DMS114 treated with DMSO at 0.1 percent for 48 hours (cell line): Measurements from ENCODE around the gene FAM13A.
"Not testable (repeated sequence)": the region's sequence is repeated elsewhere in the genome, so short reads cannot be mapped to it uniquely, and the experiment has no call there.

ENCODE experiments used
- DNase-seq: peaks from one replicate; lab custom pipeline; 2025; ENCODE audit not compliant: unreplicated experiment; lab: John Stamatoyannopoulos, UW

The FAM13A gene

DNA sequence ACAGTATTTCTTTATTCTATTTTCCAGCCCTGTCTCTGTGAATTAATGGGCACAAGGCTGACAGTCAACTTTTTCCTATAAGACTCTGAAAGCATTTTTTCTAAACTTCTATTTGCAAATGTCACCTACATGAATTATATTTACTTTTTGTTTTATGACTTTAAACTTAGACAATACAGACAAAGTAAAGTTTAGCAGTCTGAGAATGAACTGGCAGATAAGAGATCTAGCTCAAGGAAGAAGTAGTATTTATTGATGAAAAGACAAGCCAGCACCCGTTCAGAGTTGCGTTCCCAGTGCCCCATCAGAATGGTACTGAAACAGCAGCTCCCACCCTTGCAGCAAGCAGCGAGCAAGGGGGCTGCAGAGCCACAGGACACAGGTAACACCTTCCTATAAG, 148.5 kb downstream of the FAM13A start:
- no peak for DNase-seq

- no peak for DNase-seq
Measured at GRCh38 chr4:88908003-88908402, 149.0 kb downstream of the FAM13A start.

- DNase-seq: no peak
Measured at GRCh38 chr4:88907478-88907877, 149.5 kb downstream of the FAM13A start.

GRCh38 chr4:88904240-88904639, 152.7 kb downstream of the FAM13A start:
- DNase-seq: not testable (repeated sequence)

DNA sequence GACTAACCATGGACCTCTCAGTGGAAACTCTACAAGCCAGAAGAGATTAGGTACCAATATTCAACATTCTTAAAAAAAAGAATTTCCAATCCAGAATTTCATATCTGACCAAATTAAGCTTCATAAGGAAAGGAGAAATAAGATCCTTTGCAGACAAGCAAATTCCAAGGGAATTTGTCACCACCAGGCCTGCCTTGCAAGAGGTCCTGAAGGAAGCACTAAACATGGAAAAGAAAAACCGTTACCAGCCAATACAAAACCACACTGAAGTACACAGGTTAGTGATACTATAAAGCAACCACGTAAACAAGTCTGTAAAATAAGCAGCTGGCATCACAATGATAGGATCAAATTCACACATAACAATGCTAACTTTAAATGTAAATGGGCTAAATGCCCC, 156.6 kb downstream of the FAM13A start:
- DNase-seq: no peak

GRCh38 chr4:88897752-88898151, 159.2 kb downstream of the FAM13A start:
- DNase-seq: no peak

DNA sequence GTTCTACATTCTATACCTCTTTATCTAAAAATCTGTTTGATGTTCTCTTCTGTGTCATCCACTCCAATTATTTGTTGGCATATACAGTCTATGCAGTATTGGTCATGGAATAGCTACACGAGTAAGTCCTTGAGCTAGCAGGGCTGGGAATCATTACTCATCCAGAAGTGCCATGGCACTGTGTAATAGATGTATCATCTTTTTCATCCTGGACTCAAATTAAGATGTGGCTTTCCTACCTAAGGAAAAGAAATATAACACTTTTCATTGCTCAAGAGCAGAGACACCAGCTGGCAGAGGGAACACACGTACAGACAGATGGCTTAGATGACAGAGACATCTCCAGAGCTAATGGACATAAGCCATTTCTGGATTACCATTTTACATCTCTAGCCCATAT, 159.8 kb downstream of the FAM13A start:
- DNase-seq: no peak

DNA sequence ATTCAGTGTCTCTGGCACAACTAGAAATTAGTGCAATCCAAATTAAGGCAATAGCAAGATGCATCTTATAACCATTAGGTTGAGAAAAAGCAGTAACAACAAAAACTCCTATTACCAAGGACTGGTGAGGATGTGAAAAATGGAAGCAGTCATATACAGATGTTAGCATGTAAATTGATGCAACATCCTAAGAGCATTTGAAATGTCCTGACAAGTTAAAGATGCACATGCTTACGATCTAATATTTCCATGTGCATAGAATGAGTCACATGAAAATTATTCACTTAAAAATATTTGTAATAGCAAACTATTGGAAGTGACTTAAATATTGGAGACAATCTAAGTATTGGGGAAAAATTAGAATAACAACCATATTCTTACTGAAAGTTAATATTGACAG, 163.0 kb downstream of the FAM13A start:
- DNase-seq: no peak

GRCh38 chr4:88892646-88893045, 164.3 kb downstream of the FAM13A start:
- DNase-seq: no peak

- no peak for DNase-seq
Measured at GRCh38 chr4:88891636-88892035, 165.3 kb downstream of the FAM13A start.

DNA sequence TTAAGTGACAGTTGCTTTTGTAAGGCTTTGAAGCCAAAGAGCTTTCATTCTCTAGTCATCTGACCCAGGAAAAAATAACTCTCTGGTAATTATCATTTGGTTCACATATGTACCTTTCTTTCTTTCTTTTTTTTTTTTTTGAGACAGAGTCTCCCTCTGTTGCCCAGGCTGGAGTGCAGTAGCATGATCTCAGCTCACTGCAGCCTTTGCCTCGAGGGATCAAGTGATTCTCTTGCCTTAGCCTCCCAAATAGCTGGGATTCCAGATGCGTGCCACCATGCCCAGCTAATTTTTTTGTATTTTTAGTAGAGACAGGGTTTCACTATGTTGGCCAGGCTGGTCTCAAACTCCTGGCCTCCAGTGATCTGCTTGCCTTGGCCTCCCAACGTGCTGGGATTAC, 169.6 kb downstream of the FAM13A start:
- DNase-seq: not testable (repeated sequence)

DNA sequence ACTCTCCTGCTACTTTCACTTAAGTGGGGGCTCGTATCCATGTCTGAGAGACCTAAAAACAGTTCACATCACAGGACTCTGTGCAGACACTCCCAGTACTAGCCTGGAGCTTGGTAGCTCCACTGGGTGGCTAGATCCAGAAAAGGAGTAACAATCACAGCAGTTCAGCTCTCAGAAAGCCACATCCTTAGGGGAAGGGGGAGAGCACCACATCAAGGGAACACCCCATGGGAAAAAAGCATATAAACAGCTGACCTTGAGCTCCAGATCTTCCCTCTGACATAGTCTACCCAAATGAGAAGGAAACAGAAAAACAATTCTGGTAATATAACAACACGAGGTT, 175.8 kb downstream of the FAM13A start:
- DNase-seq: no peak

DNA sequence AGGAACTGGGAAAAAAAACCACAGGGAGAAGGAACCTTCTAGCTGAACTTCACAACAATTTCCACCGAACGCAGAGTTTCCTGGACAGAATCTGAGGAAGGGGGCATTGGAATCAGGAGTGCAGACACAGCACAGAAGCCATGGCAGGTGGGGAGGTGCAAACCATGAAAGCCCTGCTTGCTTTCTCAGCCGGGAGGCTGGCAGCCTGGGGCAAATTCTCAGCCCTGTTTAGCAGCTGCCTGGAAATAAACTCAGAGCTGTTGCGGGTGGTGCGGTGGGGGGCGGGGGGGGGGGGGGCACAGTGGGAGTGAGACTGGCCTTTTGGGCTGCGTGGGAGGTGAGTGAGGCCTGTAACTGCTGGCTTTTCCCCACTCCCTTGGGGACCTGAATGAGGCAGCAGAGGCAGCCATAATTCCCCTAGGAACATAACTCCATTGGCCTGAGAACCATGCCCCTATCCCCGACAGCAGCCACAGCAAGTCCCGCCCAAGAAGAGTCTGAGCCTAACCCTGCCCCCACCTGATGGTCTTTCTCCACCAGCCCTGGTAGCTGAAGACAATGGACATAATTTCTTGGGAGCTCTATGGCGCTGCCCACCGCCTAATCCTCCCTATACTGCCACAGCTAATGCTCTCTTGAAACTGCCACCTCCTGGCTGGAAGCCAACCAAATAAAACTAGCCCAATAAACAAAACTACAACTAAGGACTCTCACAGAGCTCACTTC, 176.3 kb downstream of the FAM13A start:
- no peak for DNase-seq

- DNase-seq: no peak
Measured at GRCh38 chr4:88879991-88880390, 177.0 kb downstream of the FAM13A start.

DNA sequence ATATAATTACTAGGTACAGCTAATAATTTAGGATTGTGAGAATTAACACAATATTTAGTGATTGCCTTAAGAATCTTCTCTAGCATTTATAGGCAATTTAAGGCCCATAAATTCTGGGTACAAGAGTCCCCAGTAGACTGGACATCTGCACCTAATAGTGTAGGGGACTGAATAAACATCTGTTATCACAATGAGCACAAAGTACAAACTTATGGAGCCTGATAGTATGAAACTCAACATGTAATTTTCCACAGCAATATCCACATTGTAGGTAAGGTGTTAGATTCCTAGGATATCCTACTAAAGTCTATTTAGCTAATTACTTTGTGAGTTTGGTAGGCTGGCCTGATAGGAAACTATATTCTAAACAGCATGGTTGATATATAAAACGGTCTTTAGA, 178.3 kb downstream of the FAM13A start:
- DNase-seq: no peak

DNA sequence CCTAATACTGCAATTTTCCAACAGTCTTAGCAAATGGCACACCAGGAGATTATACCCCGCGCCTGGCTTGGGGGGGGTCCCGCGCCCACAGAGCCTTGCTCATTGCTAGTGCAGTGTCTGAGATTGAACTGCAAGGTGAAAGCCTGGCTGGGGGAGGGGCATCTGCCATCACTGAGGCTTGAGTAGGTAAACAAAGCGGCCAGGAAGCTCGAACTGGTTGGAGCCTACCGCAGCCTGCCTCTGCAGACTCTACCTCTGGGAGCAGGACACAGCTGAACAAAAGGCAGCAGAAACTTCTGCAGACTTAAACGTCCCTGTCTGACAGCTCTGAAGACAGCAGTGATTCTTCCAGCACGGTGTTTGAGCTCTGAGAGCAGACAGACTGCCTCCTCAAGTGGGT, 186.6 kb downstream of the FAM13A start:
- DNase-seq: no peak

GRCh38 chr4:88868510-88868909, 188.5 kb downstream of the FAM13A start:
- no peak for DNase-seq

DNA sequence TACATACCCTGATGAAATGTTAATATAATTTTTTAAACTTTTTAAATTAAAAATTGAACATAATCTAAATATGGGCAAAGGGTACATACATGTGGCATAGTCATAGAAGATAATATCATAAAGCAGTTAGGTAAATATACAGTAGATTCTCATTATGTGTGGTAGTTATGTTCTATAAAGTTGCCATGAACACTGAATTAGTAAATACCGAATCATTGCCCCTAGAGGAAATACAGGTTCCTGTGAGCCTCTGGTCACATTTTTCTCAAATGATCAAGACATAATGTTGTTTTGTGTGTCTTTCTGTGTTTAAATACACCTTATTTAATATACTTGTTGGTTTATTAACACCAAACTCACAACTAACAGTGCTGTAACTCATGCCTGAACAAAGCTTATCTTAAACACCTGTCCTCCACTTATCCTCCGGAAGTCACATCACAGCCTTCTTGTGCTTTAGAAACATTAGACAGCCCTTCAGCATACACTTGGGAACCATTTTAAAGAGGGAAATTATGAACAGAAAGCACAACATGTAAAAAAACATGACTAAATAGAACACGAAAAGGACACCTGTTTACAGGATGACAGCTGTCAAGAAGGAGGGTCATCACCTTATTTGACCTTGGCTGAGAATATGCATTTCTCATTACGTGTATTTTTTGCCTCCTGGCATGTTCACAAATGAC, 190.0 kb downstream of the FAM13A start:
- no peak for DNase-seq

- DNase-seq: no peak
Measured at GRCh38 chr4:88865466-88865865, 191.5 kb downstream of the FAM13A start.

DNA sequence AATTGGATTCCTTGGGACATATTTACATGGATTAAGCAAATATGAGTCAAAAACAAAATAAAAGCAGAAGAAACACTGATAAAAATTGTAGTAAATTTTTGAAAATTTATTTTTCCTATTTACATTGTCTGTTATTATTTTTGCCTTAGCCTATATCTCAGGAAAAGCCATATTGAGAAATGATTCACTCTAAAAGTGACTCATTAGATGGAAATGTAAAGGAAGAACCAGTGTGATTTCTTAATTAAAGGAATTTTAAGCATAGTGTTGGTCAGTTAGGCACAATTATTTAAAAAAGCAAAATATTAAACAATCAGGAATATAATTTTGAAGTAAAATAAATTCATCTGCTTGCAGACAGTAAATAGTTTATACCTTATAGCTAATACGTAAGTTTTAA, 191.9 kb downstream of the FAM13A start:
- DNase-seq: no peak

DNA sequence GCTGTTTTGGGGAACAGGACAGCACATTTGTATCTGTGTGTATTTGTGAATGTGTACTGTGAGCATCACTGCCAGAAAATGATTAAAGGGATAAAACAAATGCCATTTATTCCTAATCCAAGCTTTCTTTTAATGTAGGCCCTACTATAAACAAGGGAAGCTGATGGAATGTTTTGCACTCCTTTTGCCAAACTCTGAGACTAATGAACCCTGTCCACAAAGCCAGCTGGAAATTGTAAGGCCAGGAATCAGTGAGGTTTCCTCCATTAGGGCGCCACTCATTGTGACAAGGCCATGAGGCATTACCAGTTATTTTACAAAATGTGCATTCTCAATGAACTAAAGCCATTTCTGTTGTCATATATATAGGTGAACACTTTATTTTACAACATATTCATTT, 196.4 kb downstream of the FAM13A start:
- no peak for DNase-seq

DNA sequence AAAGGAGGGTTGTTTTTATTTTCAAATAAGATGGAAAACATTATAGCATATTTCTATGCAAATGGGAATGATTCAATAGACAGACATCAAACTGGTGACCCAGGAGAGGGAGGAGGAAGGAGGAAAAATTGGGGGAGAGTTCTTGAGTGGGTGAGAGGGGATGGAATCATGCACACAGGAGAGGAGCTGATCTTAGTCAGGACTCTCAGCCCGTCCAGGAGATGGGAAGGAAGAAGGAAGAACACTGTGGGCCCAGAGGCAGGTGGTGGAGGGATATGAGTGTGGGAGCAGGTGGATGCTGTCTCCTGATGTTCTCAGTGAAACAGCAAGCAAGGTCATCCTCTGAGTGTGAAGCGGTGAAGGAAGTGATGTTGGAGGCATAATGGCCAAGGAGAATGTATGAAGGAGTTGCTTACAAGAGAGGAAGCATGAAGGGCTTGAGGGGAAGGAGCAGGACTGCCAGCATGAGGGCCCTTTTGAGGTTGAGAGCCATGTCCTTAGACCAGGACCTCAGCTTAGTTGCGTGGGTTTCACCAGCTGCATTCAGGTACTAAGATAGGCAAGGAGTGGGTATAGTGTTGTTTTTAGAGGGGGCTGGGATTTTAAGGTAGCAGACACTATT, 197.7 kb downstream of the FAM13A start:
- no peak for DNase-seq
